NCI-H345 treated with DMSO at 0.1 percent for 48 hours (cell line): ENCODE results near the gene RBM20.

Experiments used
- DNase-seq: peaks from one replicate; lab custom pipeline; 2025; ENCODE audit not compliant: unreplicated experiment; lab: John Stamatoyannopoulos, UW

The RBM20 gene

GRCh38 chr10:110845756-110846620 is 201.9 kb downstream of the RBM20 start:
- DNase-seq = no peak

DNA sequence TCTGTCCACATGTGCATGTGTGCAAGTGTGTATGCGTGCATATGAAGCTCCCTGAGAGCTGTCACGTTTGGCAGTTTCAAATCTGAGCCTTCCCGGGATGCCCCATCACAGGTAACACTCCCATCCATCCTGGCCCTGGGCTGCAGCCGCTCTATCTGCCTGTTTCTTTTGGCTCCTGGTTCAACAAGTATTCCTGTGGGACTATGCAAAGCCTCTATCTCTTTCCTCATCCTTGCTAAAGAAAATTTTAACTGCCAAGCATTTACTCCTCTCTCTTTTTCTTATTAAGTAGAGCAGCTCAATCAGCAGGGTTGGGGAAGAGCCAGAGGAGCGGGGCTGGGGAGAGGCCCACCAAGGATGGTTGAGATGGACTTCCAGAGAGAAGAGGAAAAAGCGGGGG is 203.2 kb downstream of the RBM20 start:
- DNase-seq = no peak

DNA sequence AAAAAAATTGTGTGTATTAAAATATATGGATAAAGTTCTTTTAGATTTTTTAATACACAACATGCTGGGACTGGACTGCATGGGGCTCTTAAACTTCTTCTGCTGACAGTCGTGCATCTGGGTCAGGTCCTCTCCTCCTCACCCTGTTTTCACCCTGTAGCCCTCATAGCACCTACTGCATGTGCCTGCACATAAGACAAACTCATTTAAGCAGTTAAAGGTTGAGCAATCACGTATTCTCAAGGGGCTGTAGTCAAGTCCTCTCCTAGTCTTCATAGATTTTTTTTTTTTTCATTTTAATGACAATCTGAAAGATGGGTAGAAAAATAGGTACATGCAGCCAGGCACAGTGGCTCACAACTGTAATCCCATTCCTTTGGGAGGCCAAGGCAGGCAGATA is 204.0 kb downstream of the RBM20 start:
- no peak for DNase-seq

DNA sequence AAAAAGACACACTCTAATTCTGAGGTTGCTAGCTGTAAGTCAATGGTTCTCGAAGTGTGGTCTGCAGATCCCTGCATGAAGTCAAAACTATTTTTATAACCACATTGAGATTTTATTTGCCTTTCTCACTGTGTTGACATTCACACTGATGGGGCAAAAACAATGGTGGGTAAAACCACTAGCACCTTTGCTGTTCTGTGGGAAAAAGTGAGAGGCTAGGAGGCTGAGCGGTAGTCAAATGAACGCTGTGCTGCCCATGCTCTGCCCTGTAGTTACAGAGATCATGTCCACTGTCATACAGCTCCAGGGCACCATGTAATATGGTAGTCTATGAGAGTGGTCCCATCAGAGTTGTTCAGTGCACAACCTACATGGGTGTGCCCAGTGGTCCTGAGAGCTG is 206.0 kb downstream of the RBM20 start:
- no peak for DNase-seq

DNA sequence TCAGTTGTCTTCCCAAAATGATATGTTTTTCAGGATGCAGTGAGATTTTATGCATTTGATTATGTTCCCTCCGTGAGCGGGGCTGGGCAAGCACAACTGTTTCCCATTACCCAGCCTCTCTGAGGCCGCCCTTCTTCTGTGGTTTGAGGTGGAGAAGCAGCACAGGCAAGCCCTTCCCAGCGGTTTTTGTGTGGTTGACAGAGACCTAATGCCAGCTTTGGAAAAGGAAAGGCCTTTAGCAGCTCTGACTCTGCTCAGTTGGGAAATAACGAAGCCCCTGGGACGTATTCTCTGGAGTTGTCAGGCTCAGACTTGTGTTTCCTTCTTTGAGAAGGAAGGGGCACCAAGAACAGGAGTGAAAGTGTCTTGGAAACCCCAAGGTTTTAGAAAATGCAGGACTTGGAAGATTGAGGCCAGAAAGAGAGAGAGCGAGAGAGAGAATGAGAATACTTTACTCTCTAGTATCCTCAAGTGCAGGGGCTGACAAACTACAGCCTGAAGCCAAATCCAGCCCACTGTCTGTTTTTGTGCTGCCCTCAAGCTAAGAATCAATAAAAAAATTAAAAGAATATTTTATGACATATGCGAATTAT is 207.0 kb downstream of the RBM20 start:
- DNase-seq = no peak

GRCh38 chr10:110852255-110852896 is 208.2 kb downstream of the RBM20 start:
- no peak for DNase-seq

DNA sequence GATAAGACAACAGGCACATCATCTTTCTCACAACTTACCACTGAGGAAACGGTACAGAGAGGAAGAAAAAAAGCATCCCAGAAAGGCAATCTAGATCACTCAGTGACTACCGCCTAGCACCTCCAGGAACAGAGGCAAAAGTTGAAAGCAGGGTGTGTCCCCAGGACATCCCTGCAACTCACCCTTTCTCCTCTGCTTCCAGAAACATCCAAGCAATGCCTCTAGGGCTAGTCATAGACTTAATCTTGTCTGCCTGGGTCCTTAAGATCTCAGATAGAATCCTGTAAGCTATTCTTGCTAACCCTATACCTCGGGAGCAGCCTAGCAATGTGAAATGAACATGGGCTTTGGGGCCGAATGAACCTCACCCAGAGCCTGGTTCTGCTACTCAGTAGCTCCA is 208.8 kb downstream of the RBM20 start:
- DNase-seq = no peak

DNA sequence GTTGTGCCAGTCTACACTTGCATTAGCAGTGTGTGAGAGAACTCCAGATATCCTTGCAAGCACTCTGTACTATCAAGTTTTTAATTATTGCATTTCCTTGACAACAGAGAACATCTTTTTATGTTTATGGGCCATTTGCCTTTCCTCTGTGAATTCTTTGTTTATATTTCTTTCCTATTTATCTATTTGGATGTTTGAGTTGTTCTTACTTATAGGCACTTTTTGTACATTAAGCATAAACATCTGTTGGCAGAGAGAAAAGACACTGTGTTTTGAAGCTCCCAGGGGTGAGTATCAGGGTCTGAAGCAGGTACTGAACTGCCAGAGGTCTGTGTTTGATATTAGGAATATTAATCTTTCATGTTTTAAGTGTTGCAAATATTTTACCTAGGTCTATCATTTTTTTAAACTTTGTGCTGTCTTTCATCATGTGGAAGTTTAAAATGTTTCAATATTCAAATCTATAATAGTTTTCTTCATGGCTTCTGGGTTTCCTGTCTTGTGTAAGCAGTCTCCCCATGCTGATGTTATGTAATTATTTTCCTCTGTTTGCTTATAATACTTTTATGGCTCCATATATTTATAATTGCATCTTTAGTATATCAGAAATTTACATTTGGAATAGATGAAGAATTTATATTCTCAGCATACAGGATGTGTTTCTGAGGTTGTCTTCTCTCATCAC is 209.9 kb downstream of the RBM20 start:
- DNase-seq = no peak

GRCh38 chr10:110857265-110858171 is 213.4 kb downstream of the RBM20 start:
- peak; percentile 65 for DNase-seq

GRCh38 chr10:110858297-110858934 is 214.3 kb downstream of the RBM20 start:
- no peak for DNase-seq

- no peak for DNase-seq
These were observed 215.3 kb downstream of the RBM20 start for GRCh38 chr10:110859206-110859972.

GRCh38 chr10:110859973-110860376 is 215.8 kb downstream of the RBM20 start:
- no peak for DNase-seq

- DNase-seq = no peak
These were observed 216.6 kb downstream of the RBM20 start for GRCh38 chr10:110860576-110861241.

- no peak for DNase-seq
These were observed 217.3 kb downstream of the RBM20 start for GRCh38 chr10:110861476-110861875.

DNA sequence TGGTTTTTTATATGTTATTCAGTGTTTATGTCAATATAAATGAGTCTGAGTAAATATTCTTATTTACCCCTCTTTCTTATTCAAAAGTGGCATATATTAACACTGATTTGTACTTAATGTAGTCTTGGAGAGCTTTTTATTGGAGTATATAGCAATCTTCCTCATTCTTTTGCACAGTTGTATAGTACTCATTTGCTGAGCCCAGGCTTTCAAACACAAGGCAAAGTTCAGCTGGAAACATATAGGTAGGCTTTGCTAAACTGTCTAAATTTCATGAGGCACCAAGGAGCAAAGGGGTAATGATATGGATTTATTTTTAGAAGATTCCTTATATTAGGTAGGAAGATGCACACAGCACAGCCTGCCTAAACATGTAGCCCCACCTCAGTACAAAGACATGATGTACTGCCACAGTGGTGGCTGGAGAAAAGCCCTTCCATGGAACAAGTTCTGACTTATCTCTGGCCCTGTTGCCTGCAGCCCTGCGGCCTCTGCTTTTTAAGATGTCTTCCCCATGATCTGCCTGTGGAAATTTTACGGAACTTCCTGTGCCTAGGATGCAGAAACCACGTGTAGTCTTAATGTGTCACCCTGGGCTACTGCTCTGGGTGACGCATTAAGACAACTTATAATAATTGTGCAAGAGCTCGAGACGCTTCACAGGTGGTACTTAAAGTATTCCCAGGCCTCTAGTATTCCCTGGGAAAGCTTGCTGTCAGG is 218.0 kb downstream of the RBM20 start:
- no peak for DNase-seq

DNA sequence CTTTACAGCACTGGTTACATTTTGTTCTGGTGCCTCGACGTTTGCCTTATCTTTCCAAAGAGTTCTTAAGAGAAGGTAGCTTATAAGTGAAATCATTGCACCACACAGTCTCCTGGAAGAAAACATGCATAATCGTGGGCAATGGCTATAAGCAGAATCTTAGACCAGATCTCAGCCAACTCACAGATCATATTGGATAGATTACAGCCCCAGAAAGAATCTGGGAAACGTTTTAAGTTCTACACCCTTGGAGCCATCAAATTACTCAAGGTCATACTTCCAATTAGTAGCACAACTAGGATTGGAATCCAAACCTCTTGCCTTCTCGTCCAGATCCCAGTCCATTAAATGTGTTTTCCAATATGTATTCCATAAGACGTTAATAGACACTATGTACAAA is 218.8 kb downstream of the RBM20 start:
- DNase-seq = no peak

GRCh38 chr10:110863361-110863760 is 219.2 kb downstream of the RBM20 start:
- no peak for DNase-seq

DNA sequence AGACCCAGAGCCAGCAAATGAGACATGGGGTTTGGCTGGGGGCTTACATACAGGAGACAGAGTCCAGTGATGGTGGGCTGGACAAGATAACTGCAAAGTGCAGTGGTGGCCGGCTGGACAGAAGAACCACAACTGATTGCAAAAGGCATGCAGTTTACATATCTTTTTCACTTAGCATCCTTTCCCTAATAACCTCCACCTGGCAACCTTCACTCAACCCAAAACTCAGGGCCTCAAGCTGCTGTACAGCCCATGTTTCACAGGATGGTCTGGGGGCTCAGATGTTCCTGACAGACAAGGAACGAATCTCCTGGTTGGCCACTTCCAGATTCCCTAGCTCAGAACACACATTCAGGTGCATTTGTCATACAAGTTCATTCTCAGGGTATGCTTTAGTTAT is 219.8 kb downstream of the RBM20 start:
- DNase-seq = no peak
